ENCODE data around the gene ADAM17.
A peak's percentile ranks its signal among the peaks of the same experiment; 100 is the strongest.
"Not testable (repeated sequence)": the region's sequence is repeated elsewhere in the genome, so short reads cannot be mapped to it uniquely, and the experiment has no call there.

The ADAM17 gene

GRCh38 chr2:9555297-9556120, at the start of gene ADAM17:
Gene ADAM17, minus strand, starts transcription at chr2:9555830. Its CDS starts 225 bp downstream, at chr2:9555605.
- peak; percentile 67 to 84 for DNase-seq (ENCODE audit: low read depth in 2 of 2)

- no peak for DNase-seq (ENCODE audit: low read depth in 2 of 2)
Observed at GRCh38 chr2:9602412-9602811, 46.8 kb upstream of the ADAM17 start.

GRCh38 chr2:9601397-9601796, 45.8 kb upstream of the ADAM17 start:
- DNase-seq (ENCODE audit: low read depth in 2 of 2) = no peak

- DNase-seq (ENCODE audit: low read depth in 2 of 2) = no peak
Observed at GRCh38 chr2:9599430-9599829, 43.8 kb upstream of the ADAM17 start.

GRCh38 chr2:9596621-9597311, 41.1 kb upstream of the ADAM17 start:
- DNase-seq (ENCODE audit: low read depth in 2 of 2) = no peak

GRCh38 chr2:9595746-9596145, 40.1 kb upstream of the ADAM17 start:
- no peak for DNase-seq (ENCODE audit: low read depth in 2 of 2)

- not testable (repeated sequence) for DNase-seq (ENCODE audit: low read depth in 2 of 2)
Observed at GRCh38 chr2:9595256-9595655, 39.6 kb upstream of the ADAM17 start.

GRCh38 chr2:9594366-9595054, 38.9 kb upstream of the ADAM17 start:
- DNase-seq (ENCODE audit: low read depth in 2 of 2) = no peak

- DNase-seq (ENCODE audit: low read depth in 2 of 2) = no peak
Observed at GRCh38 chr2:9593925-9594324, 38.3 kb upstream of the ADAM17 start.

GRCh38 chr2:9592699-9593098, 37.1 kb upstream of the ADAM17 start:
- DNase-seq (ENCODE audit: low read depth in 2 of 2) = no peak

- no peak for DNase-seq (ENCODE audit: low read depth in 2 of 2)
Observed at GRCh38 chr2:9590641-9591040, 35.0 kb upstream of the ADAM17 start.

GRCh38 chr2:9586465-9586864, 30.8 kb upstream of the ADAM17 start:
- no peak for DNase-seq (ENCODE audit: low read depth in 2 of 2)

- DNase-seq (ENCODE audit: low read depth in 2 of 2) = no peak
Observed at GRCh38 chr2:9585486-9585885, 29.9 kb upstream of the ADAM17 start.

GRCh38 chr2:9584902-9585301, 29.3 kb upstream of the ADAM17 start:
- not testable (repeated sequence) for DNase-seq (ENCODE audit: low read depth in 2 of 2)

GRCh38 chr2:9582624-9583023, 27.0 kb upstream of the ADAM17 start:
- DNase-seq (ENCODE audit: low read depth in 2 of 2) = no peak

- no peak for DNase-seq (ENCODE audit: low read depth in 2 of 2)
Observed at GRCh38 chr2:9578467-9579235, 23.0 kb upstream of the ADAM17 start.

GRCh38 chr2:9574331-9574730, 18.7 kb upstream of the ADAM17 start:
- no peak for DNase-seq (ENCODE audit: low read depth in 2 of 2)

- no peak for DNase-seq (ENCODE audit: low read depth in 2 of 2)
Observed at GRCh38 chr2:9573840-9574239, 18.2 kb upstream of the ADAM17 start.

- no peak for DNase-seq (ENCODE audit: low read depth in 2 of 2)
Observed at GRCh38 chr2:9573013-9573720, 17.5 kb upstream of the ADAM17 start.

- DNase-seq (ENCODE audit: low read depth in 2 of 2) = no peak
Observed at GRCh38 chr2:9570182-9571060, 14.8 kb upstream of the ADAM17 start.

Measured in stimulated activated CD4-positive, alpha-beta T cell treated with anti-CD3 and anti-CD28 coated beads, Interleukin-1b, Interleukin-23, amount 100 ng/mL, for 4 hours (primary cell).